GM18517 (cell line): ENCODE data around the gene CLASP2.

Experiments used
- ATAC-seq: cut with Tn5 transposase; IDR thresholded peaks from one replicate; pipeline ENCODE4 v1.9.1; 2021; ENCODE audit warnings: mild to moderate bottlenecking, moderate library complexity; ENCODE audit not compliant: unreplicated experiment

The CLASP2 gene

GRCh38 chr3:33547101-33547500 is 171.0 kb downstream of the CLASP2 start:
- no peak for ATAC-seq

- ATAC-seq, result no peak
These were observed 173.9 kb downstream of the CLASP2 start for GRCh38 chr3:33544126-33544525.

GRCh38 chr3:33543601-33544000 is 174.5 kb downstream of the CLASP2 start:
- ATAC-seq, result no peak

DNA sequence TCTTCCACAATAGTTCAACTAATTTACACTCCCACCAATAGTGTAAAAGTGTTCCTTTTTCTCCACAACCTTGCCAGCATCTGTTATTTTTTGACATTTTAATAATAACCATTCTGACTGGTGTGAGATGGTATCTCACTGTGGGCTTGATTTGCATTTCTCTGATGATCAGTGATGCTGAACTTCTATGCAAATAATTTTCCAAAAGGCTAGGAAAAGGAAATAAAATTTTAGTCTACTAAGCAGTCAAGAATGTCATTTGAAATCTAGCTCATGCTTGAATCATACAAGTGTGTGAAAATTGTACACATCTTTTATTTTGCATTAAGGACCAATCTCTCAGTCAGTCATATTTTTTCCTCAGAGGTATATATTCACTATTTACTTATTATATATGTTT is 176.1 kb downstream of the CLASP2 start:
- ATAC-seq, result no peak

GRCh38 chr3:33538678-33539339 is 179.2 kb downstream of the CLASP2 start:
- no peak for ATAC-seq

- ATAC-seq, result no peak
These were observed 180.9 kb downstream of the CLASP2 start for GRCh38 chr3:33537133-33537532.

DNA sequence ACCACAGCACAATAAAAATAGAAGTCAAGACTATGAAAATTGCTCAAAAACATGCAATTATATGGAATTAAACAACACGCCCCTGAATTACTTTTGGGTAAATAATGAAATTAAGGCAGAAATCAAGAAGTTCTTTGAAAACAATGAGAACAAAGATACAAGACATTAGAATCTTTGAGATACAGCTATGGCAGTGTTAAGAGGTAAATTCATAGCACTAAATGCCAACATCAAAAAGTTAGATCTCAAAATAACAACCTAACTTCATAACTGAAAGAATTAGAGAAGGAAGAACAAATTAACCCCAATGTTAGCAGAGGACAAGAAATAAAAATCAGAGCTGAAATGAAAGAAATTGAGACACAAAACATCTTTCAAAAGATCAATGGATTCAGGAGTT is 191.3 kb downstream of the CLASP2 start:
- no peak for ATAC-seq

DNA sequence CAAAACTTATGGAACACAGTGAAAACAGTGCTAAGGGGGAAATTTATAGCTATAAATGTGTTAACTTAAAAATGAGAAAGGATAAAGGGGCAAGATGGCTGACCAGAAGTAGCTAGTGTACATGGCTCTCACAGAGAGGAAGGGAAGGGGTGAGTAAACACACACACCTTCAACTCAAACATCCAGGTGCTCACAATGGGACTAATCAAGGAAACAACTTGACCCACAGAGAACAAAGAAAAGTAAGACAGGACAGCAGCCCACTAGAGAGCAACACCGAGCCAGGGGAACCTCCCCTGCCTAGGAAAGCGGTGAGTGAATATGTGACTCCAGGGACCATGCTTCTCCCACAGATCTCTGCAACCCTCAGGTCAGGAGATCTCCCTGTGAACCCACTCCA is 192.8 kb downstream of the CLASP2 start:
- ATAC-seq, result no peak

- ATAC-seq, result no peak
These were observed 194.9 kb downstream of the CLASP2 start for GRCh38 chr3:33523093-33523667.

DNA sequence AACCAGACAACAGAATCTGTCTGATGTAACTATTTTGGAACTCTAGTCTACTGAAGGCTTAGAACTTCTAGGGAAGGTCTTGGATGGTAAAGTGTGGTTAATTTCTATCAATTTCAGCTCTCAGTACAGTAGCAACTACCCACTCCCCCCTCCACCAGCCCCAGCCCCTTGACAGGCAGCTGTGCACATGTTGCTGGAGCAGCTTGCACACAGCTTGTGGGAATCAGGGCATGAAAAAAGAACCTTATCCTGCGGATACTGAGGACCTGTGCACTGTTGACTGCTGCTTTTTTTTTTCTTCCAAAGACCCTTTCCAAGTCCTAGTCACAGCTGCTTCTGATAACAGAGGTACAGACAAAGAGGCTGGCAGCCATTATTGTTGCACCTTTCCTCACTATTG is 196.3 kb downstream of the CLASP2 start:
- no peak for ATAC-seq

- no peak for ATAC-seq
These were observed 204.7 kb downstream of the CLASP2 start for GRCh38 chr3:33513262-33513863.

DNA sequence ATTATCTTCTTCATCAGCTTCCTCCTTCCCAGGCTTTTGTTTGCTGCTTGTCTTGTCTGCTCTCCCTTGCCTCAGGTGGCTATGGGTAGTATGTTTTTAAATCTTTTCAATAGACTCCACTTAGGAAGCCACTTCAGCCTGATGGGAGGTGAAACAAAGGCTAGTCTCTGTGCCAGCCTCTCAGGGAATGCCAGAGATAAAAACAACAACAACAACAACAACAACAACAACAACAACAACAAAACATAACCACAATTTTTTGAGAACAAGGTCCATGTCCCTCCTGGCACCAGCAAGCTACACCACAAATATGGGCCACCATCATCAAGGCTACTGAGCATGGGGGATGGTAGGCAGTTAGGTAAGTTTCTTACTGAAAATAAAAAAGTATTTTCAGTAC is 213.0 kb downstream of the CLASP2 start:
- ATAC-seq, result no peak

- ATAC-seq, result no peak
These were observed 221.6 kb downstream of the CLASP2 start for GRCh38 chr3:33496449-33496848.

DNA sequence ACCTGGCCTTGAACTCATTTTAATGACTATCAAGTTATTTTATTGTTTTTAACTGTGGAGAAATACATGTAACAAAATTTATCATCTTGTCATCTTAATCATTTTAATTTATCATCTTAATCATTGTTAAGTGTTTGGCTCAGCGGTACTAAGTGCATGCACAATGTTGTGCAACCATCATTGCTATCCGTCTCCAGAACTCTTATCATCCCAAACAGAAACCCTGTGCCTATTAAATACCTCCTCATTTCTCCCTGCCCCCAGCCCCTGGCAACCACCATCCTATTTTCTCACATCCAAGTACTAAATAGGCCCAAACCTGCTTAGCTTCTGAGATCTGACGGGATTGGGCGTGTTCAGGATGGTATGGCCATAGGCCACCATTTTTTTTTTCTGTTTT is 226.3 kb downstream of the CLASP2 start:
- no peak for ATAC-seq

DNA sequence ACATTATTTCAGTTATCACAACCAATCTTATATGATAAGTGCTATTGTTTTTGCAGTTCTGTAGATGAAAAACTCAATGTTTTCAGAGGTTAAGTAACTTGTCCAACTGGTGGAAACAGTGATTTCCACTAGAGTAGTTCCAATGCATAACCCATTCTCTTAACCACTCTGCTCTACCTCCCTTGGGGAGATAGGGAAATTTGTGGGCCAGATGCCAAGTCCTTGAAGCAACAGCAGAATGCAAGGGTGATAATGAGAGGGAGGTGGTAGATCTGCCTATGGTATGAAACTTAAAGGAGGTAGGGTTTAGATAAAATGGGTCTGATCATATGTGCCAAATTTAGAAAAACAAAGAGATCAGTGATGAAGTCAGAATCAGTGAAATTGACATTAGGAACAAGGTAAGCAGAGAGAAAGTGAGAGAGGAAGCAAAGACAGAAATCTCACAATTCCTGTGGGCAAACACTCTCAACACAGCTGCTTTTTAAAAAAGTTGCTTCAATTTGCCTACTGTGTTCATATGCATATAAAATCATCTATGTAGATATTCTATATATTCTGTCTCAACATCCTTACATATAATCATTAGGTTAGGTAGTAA is 227.3 kb downstream of the CLASP2 start:
- no peak for ATAC-seq

GRCh38 chr3:33488683-33489082 is 229.4 kb downstream of the CLASP2 start:
- no peak for ATAC-seq

GRCh38 chr3:33488246-33488645 is 229.8 kb downstream of the CLASP2 start:
- no peak for ATAC-seq

- no peak for ATAC-seq
These were observed 235.9 kb downstream of the CLASP2 start for GRCh38 chr3:33482111-33482521.

DNA sequence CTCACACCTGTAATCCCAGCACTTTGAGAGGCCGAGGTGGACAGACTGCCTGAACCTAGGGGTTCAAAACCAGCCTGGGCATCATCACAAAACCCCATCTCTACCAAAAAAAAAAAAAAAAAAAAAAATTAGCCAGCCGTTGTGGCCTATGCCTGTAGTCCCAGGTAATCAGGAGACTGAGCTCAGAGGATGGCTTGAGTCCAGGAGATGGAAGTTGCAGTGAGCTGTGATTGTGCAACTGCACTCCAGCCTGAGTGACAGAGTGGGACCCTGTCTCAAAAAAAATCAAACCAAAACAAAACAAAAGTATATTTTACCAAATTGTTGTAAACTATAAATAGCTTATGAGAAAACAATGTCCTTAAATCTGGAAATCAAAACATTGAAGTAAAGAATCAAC is 243.2 kb downstream of the CLASP2 start:
- no peak for ATAC-seq

DNA sequence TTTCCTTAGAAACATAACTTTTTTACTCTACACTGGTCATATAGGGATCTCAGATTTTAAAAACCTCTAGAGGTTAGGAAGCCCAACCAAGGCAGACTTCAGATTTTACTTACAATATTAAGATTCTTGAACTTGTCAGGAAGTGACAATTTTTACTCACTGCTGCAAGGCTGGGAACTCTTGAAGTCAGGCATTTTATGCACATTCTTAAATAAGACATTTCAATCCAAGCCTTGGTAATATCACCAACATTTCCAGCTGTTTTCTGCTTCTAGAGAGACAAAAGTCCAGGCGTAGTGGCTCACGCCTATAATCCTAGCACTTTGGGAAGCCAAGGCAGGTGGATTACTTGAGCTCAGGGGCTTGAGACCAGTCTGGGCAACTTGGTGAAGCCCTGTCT is 244.2 kb downstream of the CLASP2 start:
- ATAC-seq, result no peak

DNA sequence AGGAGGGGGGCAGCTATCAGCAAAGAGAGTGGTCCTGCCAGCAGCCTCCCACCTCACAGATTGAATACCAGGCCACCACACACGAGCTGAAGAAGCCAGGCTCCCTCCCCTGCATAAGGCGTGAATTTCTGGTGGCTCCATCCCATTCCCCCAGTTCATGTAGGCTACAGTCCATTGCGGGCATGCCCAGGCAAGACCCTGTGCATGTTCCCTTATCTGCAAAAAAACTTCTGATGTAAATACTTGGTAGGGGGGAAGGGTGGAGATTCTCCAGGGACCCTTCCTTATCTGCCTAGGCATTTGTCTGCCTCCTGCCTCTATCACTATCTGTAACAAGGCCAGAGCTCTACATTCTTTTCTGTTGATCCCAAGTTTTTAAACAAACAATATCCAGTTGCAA is 250.3 kb downstream of the CLASP2 start:
- no peak for ATAC-seq

DNA sequence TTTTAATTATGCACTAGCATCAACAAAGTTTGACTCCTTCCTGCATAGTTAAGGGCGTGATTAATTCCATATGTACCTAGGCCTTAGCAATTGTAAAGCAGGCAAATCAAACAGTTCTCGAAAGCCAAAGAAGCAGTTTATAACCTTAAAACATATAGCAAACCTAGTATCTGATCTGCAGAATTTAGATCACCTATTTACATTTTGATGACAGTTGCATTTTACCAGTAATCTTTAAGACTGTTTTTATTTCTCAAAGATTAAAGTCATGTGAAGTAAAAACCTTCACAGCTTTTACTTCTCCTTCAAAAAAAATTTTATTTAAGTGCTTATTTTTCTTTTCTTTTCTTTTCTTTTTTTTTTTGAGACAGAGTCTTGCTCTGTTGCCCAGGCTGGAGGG is 257.0 kb downstream of the CLASP2 start:
- no peak for ATAC-seq
